Left renal cortex interstitium (tissue), 4 donors: ENCODE measurements around the gene RCVRN. TPM values are rescaled to one million over a fixed set of nuclear protein-coding genes. Genes with fewer than 3 reads are reported as not detected.

ENCODE experiments used
- DNase-seq, 4 donors: peaks; one replicate each; pipeline ENCODE4 v3.0.0-alpha.2; 2013; ENCODE audit warnings: low read depth in 4 of 4, low spot score in 2 of 4, missing footprints in 1 of 4
- polyA plus RNA-seq, 4 donors: library from polyadenylated mRNA; unstranded; fragments of 120-200 nt; gene quantifications; one replicate each; pipeline ENCODE4 v1.2.1, GENCODE V29; 2013; ENCODE audit not compliant: insufficient read length in 4 of 4

The RCVRN gene
- polyA plus RNA-seq, 4 donors, result 0.06 to 0.43 (median 0.14) TPM; not detected in 1

- no peak for DNase-seq
These were observed 45.3 kb downstream of the RCVRN start for GRCh38 chr17:9859781-9860180.

GRCh38 chr17:9855036-9855435 lies 50.0 kb downstream of the RCVRN start:
- DNase-seq, result no peak

- DNase-seq, result no peak
These were observed 50.8 kb downstream of the RCVRN start for GRCh38 chr17:9854255-9854654.

- DNase-seq, result no peak
These were observed 54.9 kb downstream of the RCVRN start for GRCh38 chr17:9850151-9850550.

Other genes with a start within 250 kb of the RCVRN start
- gene DHRS7C, start 113.7 kb downstream of the RCVRN start, polyA plus RNA-seq, result not detected
- gene GSG1L2, start 83.2 kb downstream of the RCVRN start, polyA plus RNA-seq, result not detected
- not detected for gene GLP2R, start 79.3 kb downstream of the RCVRN start, polyA plus RNA-seq